ENCODE results near the gene CARD11.
"Not testable (repeated sequence)": the region's sequence is repeated elsewhere in the genome, so short reads cannot be mapped to it uniquely, and the experiment has no call there.

The CARD11 gene

GRCh38 chr7:2966466-2967078, 77.1 kb downstream of the CARD11 start:
- no peak for DNase-seq (ENCODE audit: low read depth in 4 of 4, low spot score in 1 of 4)

- no peak for DNase-seq (ENCODE audit: low read depth in 4 of 4, low spot score in 1 of 4)
Observed at GRCh38 chr7:2965745-2966270, 77.9 kb downstream of the CARD11 start.

- DNase-seq (ENCODE audit: low read depth in 4 of 4, low spot score in 1 of 4): no peak
Observed at GRCh38 chr7:2965301-2965700, 78.4 kb downstream of the CARD11 start.

DNA sequence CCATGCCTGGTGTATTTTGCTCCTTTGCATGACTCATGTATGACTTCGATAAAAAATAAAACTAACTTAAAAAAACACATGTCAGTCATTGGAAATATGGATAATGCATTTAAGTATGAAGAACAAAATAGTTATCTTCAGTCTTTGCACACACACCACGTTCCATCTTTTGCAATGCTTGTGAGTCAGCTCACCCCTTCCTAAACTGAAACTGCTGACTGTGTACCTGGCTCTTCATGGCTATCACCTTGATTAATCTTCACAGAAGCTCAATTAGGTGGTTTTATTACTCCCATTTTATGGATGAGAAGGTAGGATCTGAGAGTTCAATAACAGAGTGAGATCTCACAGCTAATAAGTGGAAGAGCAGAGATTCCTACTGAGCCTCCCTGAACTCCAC, 79.5 kb downstream of the CARD11 start:
- DNase-seq (ENCODE audit: low read depth in 4 of 4, low spot score in 1 of 4): no peak

- DNase-seq (ENCODE audit: low read depth in 4 of 4, low spot score in 1 of 4): no peak
Observed at GRCh38 chr7:2962865-2963264, 80.8 kb downstream of the CARD11 start.

- no peak for DNase-seq (ENCODE audit: low read depth in 4 of 4, low spot score in 1 of 4)
Observed at GRCh38 chr7:2959828-2960599, 83.7 kb downstream of the CARD11 start.

- no peak for DNase-seq (ENCODE audit: low read depth in 4 of 4, low spot score in 1 of 4)
Observed at GRCh38 chr7:2959103-2959680, 84.5 kb downstream of the CARD11 start.

DNA sequence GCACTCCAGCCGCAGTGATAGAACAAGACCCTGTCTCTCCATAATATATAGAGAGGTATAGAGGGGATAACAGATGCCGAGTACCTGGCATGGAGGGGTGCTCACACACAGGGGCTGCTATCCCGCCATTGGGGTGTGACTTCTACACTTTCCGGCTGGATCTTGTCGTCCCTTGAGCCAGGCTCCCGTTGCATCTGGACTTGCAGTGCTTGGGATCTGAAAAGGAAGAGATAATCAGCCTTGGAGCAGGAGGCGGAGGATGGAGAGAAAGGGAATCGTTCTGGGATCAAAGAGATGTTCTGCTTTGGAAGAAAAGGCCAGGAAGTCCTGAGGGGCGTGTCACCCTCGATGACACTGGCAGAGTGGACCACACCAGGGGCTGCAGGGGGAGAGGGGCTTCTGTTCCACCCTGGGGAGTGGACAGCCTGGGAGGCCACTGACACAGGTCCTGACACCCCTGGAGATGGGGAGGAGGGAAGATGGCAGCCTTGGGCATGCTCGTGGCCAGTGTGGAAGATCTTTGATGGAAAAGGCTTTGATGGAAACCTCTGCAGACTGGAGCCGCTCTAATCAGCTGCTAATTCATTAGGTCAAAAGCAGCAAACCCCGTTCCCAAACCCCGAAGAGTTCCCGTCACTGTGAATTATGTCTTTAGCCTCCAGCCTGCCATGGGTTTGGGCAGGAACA, 85.1 kb downstream of the CARD11 start:
- no peak for DNase-seq (ENCODE audit: low read depth in 4 of 4, low spot score in 1 of 4)

DNA sequence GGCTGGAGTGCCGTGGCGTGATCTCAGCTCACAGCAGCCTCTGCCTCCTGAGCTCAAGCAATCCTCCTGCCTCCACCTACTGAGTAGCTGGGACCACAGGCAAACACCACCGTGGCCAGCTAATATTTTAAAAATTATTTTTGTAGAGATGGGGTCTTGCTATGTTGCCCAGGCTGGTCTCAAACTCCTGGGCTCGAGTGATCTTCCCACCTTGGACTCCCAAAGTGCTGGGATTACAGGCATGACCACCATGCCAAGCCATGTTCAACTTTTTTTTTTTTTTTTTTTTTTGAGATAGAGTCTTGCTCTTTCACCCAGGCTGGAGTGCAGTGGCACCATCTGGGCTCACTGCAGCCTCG, 86.3 kb downstream of the CARD11 start:
- DNase-seq (ENCODE audit: low read depth in 4 of 4, low spot score in 1 of 4): not testable (repeated sequence)

GRCh38 chr7:2956526-2957368, 86.9 kb downstream of the CARD11 start:
- peak in 2 of 4 experiments; percentile 31 to 36 for DNase-seq (ENCODE audit: low read depth in 4 of 4, low spot score in 1 of 4)

- no peak for DNase-seq (ENCODE audit: low read depth in 4 of 4, low spot score in 1 of 4)
Observed at GRCh38 chr7:2956076-2956475, 87.6 kb downstream of the CARD11 start.

DNA sequence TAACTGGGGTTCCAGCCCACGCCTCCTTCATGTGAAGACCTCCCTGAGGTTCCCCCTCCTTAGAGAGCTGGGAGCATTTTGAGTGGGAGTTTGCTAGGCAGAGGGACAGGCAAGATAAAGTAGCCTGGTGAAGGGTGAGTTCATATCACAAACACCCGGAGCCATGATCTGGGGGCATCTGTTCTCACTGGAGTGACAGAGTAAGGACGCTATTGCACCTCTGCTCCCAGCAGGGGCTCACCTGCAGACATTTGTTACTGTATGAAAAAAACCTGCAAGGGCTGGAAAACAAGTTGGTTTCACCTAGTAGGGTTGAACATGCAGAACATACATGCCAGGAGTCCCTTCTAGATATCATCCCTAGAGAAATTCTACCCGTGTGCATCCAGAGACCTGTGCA, 88.4 kb downstream of the CARD11 start:
- DNase-seq (ENCODE audit: low read depth in 4 of 4, low spot score in 1 of 4): no peak

GRCh38 chr7:2954433-2954853, 89.2 kb downstream of the CARD11 start:
- DNase-seq (ENCODE audit: low read depth in 4 of 4, low spot score in 1 of 4): peak in 1 of 4 experiments; percentile 14

GRCh38 chr7:2953588-2954407, 89.9 kb downstream of the CARD11 start:
- no peak for DNase-seq (ENCODE audit: low read depth in 4 of 4, low spot score in 1 of 4)

DNA sequence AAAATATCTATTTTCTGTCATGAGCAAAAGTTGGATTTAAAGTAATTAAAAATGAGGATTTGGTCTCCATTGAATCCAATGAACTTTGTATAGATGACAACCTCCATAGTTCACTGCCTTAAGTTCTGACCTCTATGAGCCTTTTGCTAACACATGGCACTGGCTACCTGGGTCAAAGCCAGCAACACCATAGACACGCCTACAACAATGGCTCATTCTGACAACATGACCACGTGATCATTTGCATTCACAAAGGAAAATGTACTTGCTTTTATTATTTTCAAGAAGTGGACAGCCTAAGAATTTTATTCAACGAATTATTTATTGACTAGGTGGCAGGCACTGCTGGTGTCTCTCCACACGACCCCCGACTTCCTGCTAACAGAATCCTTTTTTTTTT, 90.6 kb downstream of the CARD11 start:
- DNase-seq (ENCODE audit: low read depth in 4 of 4, low spot score in 1 of 4): no peak

- no peak for DNase-seq (ENCODE audit: low read depth in 4 of 4, low spot score in 1 of 4)
Observed at GRCh38 chr7:2952316-2952715, 91.4 kb downstream of the CARD11 start.

GRCh38 chr7:2950578-2950977, 93.1 kb downstream of the CARD11 start:
- no peak for DNase-seq (ENCODE audit: low read depth in 4 of 4, low spot score in 1 of 4)

DNA sequence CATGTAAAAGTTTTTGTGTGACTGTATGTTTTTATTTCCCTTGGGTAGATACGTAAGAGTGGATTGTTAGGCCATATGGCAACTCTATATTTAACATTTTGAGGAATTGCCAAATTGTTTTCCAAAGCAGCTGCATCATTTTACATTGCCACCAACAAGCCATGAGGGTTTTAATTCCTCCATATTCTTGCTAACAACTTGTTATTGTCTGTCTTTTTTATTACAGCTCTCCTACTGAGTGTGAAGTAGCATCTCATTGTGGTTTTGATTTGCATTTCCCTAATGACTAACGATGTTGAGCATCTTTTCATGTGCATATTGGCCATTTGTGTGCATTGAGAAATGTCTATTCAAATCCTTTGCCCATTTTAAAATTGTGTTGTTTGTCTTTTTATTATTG, 94.9 kb downstream of the CARD11 start:
- no peak for DNase-seq (ENCODE audit: low read depth in 4 of 4, low spot score in 1 of 4)

- DNase-seq (ENCODE audit: low read depth in 4 of 4, low spot score in 1 of 4): no peak
Observed at GRCh38 chr7:2947058-2947780, 96.4 kb downstream of the CARD11 start.
